ENCODE results near the gene TPSD1.
"Not testable (repeated sequence)": the region's sequence is repeated elsewhere in the genome, so short reads cannot be mapped to it uniquely, and the experiment has no call there.

Gene TPSD1

GRCh38 chr16:1255276-1256122, at the start of gene TPSD1:
TSS of gene TPSD1 (plus strand) at chr16:1256069. CDS start at chr16:1256281, 212 bp downstream.
- DNase-seq, result not testable (repeated sequence)

DNA sequence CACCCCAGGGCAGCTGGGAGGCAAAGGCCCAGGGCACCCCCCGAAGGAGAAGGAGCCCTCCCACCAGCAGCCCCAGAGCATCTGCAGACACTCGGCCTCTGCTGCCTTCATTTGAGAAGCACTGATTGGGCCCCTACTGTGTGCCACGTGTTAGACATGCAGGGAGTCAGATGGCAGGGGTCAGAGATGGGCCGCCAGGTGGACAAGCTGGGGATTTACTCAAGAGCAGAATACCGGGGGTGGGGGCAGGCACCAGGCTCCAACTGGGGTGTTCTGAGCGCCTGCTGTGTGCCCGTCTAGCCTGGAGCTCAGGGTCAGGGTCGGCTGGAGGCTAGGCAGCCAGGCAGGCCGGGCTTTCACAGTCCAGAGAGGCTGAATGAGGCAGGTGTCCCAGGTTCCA, 49.5 kb upstream of the TPSD1 start:
- no peak for DNase-seq

DNA sequence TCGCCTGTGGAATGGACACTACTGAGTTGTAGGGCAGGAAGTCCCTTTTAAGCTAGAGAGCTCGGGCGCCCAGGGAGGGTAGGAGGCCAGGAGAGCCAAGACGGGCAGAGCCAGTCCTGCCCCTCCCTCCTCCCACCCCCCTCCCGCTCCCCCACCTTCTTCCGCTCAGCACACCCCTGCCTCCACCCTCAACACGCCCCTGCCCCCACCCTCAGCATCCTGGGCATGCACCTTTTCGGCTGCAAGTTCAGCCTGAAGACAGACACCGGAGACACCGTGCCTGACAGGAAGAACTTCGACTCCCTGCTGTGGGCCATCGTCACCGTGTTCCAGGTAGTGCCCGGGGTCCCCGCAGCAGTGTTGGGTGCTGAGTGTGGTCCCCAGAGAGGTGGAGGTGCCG, 49.1 kb upstream of the TPSD1 start:
- no peak for DNase-seq

GRCh38 chr16:1208239-1208830, 47.5 kb upstream of the TPSD1 start:
- DNase-seq, result no peak

- DNase-seq, result no peak
Measured at GRCh38 chr16:1209081-1209480, 46.8 kb upstream of the TPSD1 start.

GRCh38 chr16:1210461-1210860, 45.4 kb upstream of the TPSD1 start:
- DNase-seq, result no peak

DNA sequence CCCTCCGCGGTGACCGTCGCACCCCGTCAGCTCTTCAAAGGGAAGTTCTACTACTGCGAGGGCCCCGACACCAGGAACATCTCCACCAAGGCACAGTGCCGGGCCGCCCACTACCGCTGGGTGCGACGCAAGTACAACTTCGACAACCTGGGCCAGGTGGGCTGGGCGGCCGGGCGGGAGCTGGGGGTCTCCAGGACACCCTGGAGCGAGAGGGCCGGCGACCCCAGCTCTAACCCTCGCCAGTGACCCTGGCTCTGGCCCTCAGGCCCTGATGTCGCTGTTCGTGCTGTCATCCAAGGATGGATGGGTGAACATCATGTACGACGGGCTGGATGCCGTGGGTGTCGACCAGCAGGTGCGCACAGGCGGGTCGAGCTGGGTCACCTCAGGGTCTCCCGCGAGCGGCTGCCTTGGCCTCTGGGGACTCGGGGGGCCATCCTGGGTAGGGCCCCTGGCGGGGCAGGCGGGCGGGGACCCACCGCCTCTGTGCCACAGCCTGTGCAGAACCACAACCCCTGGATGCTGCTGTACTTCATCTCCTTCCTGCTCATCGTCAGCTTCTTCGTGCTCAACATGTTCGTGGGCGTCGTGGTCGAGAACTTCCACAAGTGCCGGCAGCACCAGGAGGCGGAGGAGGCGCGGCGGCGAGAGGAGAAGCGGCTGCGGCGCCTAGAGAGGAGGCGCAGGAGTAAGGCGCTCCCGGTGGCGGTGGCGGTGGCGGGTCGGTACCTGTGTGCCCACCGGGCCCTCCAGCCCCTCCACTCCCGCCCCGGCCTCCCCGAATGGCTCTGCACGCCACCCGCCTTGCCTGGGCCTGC, 44.2 kb upstream of the TPSD1 start:
- no peak for DNase-seq

DNA sequence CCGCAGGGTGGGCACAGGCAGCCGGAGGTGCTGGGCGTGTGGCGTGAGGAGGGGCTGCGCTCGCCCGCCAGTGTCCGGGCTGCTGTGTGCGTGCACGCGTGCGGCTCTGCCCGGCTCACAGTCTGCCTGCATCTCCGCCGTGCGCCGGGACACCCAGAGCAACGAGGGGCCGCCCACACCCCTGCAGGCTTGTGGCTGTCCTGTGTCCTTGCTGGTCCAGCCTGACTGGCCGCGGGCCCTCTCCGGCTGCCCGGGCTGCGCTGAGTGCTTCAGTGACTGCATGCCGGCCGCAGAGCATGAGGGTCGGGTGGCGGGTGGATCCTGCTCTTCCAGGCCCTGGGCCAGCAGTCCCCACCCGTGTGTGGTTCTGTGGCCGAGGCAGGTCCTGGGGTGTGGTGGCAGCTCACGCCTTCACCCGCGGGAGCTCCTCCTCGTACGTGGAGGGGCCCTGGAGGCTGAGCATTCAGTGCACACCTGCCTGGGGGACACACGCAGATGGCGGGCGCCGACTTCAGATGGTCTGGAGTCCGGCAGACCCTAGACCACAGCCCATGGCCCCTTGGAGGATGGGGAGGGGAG, 43.2 kb upstream of the TPSD1 start:
- no peak for DNase-seq

DNA sequence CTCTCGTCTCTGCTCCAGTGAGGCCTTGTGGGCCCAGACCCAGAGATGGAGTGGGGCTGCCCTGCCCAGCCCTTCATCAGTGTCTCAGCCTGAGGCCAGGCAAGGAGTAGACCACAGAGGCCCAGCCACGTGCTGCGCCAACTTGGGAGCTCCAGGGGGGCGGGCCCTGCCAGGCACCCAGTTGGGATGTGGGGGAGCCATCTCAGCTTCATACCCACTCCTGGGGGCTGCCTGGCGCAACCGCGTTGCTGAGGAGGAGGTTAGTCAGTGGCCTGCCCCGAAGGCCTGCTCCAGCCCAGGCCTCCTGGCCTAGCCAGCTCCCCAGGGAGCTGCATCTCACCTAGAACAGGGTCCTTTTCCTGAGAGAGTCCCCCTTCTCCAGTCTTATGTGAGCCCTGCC, 42.6 kb upstream of the TPSD1 start:
- no peak for DNase-seq

DNA sequence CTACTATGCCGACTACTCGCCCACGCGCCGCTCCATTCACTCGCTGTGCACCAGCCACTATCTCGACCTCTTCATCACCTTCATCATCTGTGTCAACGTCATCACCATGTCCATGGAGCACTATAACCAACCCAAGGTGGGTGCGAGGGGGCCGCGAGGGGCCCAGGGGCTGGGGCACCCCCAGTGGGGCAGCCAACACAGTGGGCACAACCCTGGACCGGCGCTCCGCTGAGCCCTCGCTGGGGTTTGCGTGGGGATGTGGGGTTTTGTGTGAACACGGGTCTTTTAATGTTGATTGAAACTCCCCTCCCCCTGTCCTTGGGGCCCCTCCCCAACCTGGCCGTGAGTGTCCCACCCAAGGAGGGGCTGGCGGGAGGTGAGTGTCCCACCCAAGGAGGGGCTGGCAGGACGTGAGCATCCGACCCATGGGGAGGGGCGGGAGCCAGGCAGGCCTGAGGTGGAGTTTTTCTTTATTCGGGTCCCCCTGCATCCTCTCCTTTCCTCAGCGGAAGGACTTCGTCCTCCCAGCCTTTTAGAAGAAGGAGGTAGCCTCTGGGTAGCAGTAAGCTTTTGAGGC, 42.0 kb upstream of the TPSD1 start:
- no peak for DNase-seq

DNA sequence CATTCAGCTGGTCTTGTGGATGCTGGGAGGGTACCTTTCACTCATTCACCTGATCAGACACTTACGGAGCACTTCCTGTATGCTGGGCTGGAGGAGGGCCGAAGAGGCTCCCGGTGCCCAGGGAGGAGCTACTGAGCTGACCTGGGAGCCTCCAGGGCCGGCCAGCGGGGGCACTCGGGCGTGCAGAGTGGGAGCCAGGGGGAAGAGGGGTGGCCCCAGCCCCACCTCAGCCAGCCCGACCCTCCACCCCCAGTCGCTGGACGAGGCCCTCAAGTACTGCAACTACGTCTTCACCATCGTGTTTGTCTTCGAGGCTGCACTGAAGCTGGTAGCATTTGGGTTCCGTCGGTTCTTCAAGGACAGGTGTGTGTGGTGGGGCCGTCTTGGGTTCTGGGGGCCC, 41.1 kb upstream of the TPSD1 start:
- DNase-seq, result no peak

- no peak for DNase-seq
Measured at GRCh38 chr16:1215574-1216295, 40.1 kb upstream of the TPSD1 start.

GRCh38 chr16:1216296-1216619, 39.6 kb upstream of the TPSD1 start:
- DNase-seq, result no peak

GRCh38 chr16:1216681-1217400, 39.0 kb upstream of the TPSD1 start:
- no peak for DNase-seq

- no peak for DNase-seq
Measured at GRCh38 chr16:1217526-1217925, 38.3 kb upstream of the TPSD1 start.

- DNase-seq, result no peak
Measured at GRCh38 chr16:1218061-1218929, 37.6 kb upstream of the TPSD1 start.

- DNase-seq, result no peak
Measured at GRCh38 chr16:1218930-1219611, 36.8 kb upstream of the TPSD1 start.

DNA sequence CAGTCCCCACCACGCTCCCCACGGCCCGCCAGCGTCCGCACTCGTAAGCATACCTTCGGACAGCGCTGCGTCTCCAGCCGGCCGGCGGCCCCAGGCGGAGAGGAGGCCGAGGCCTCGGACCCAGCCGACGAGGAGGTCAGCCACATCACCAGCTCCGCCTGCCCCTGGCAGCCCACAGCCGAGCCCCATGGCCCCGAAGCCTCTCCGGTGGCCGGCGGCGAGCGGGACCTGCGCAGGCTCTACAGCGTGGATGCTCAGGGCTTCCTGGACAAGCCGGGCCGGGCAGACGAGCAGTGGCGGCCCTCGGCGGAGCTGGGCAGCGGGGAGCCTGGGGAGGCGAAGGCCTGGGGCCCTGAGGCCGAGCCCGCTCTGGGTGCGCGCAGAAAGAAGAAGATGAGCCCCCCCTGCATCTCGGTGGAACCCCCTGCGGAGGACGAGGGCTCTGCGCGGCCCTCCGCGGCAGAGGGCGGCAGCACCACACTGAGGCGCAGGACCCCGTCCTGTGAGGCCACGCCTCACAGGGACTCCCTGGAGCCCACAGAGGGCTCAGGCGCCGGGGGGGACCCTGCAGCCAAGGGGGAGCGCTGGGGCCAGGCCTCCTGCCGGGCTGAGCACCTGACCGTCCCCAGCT, 35.7 kb upstream of the TPSD1 start:
- no peak for DNase-seq

- DNase-seq, result no peak
Measured at GRCh38 chr16:1220841-1221627, 34.8 kb upstream of the TPSD1 start.

Measured in activated CD4-positive, alpha-beta T cell treated with anti-CD3 and anti-CD28 coated beads, Interleukin-2, amount 50 U/mL, for 16 hours (primary cell).